SK-MEL-5 (cell line): ENCODE results near the gene SOX1. TPM values are rescaled to one million over a fixed set of nuclear protein-coding genes. Genes with fewer than 3 reads are reported as not detected.

Source experiments
- DNase-seq: peaks from one replicate; pipeline ENCODE4 v3.0.0-alpha.2; 2016; ENCODE audit warnings: low read depth, low spot score
- in situ Hi-C: cut with HindIII; loops from 2 replicates; pipeline ENCODE4 v1.10.0; 2016; ENCODE audit warnings: low sequenced_read_pairs, high pct_unique_total_duplicates, low pct_unique_long_range_greater_than_20kb
- total RNA-seq: library from RNA; depleted of rRNA; stranded (reverse); fragments of >200 nt; shearing (Covaris generic); gene quantifications from 2 replicates; pipeline ENCODE4 v1.2.3, GENCODE V29; 2014

Gene SOX1
- total RNA-seq, 1 experiment from 2014 or later, result not detected

GRCh38 chr13:112067871-112068539 is 1.1 kb downstream of the SOX1 start:
- DNase-seq, result no peak
- in situ Hi-C loops, result no loop called here

- in situ Hi-C loops, result no loop called here
- DNase-seq, result no peak
Observed at GRCh38 chr13:112068540-112069060, 1.7 kb downstream of the SOX1 start.

- in situ Hi-C loops, result no loop called here
- DNase-seq, result no peak
Observed at GRCh38 chr13:112069061-112069844, 2.3 kb downstream of the SOX1 start.

- DNase-seq, result no peak
- in situ Hi-C loops, result no loop called here
Observed at GRCh38 chr13:112069845-112070251, 2.9 kb downstream of the SOX1 start.

GRCh38 chr13:112071102-112071722 is 4.3 kb downstream of the SOX1 start:
- in situ Hi-C loops, result no loop called here

GRCh38 chr13:112071723-112072533 is 5.0 kb downstream of the SOX1 start:
- in situ Hi-C loops, result no loop called here
- DNase-seq, result no peak

More at GRCh38 chr13:112071102-112071722, 4.3 kb downstream of the SOX1 start:
- DNase-seq, result no peak

GRCh38 chr13:112072534-112073244 is 5.7 kb downstream of the SOX1 start:
- no peak for DNase-seq
- in situ Hi-C loops, result no loop called here

GRCh38 chr13:112073245-112074138 is 6.5 kb downstream of the SOX1 start:
- in situ Hi-C loops, result no loop called here

GRCh38 chr13:112074139-112074865 is 7.4 kb downstream of the SOX1 start:
- in situ Hi-C loops, result no loop called here
- DNase-seq, result peak; percentile 31

More at GRCh38 chr13:112073245-112074138, 6.5 kb downstream of the SOX1 start:
- no peak for DNase-seq

GRCh38 chr13:112077729-112078128 is 10.8 kb downstream of the SOX1 start:
- in situ Hi-C loops, result no loop called here

GRCh38 chr13:112078216-112078615 is 11.3 kb downstream of the SOX1 start:
- DNase-seq, result no peak
- in situ Hi-C loops, result no loop called here

More at GRCh38 chr13:112077729-112078128, 10.8 kb downstream of the SOX1 start:
- DNase-seq, result no peak

GRCh38 chr13:112078879-112079531 is 12.1 kb downstream of the SOX1 start:
- no peak for DNase-seq
- in situ Hi-C loops, result no loop called here

GRCh38 chr13:112079696-112080095 is 12.7 kb downstream of the SOX1 start:
- in situ Hi-C loops, result no loop called here
- no peak for DNase-seq

GRCh38 chr13:112083971-112084370 is 17.0 kb downstream of the SOX1 start:
- DNase-seq, result no peak
- in situ Hi-C loops, result no loop called here

- in situ Hi-C loops, result no loop called here
- no peak for DNase-seq
Observed at GRCh38 chr13:112092453-112092852, 25.5 kb downstream of the SOX1 start.
